Lower leg skin (tissue), 3 donors: ENCODE measurements around the gene TOP1.

Source experiments
- POLR2A ChIP-seq, 2 donors: fragments of 450-650 bp; IDR thresholded peaks; one replicate each; pipeline ENCODE4 v1.6.1; 2016 to 2017; ENCODE audit warnings: antibody characterized with exemption in 2 of 2, mild to moderate bottlenecking in 1 of 2, moderate library complexity in 1 of 2
- TF ChIP-seq, protein P1 (sequence below), 3 donors: fragments of 450-650 bp; IDR thresholded peaks; one replicate each; pipeline ENCODE4 v1.5.1; 2016; ENCODE audit warnings: antibody characterized with exemption in 3 of 3, mild to moderate bottlenecking in 3 of 3, moderate library complexity in 2 of 3

DNA sequence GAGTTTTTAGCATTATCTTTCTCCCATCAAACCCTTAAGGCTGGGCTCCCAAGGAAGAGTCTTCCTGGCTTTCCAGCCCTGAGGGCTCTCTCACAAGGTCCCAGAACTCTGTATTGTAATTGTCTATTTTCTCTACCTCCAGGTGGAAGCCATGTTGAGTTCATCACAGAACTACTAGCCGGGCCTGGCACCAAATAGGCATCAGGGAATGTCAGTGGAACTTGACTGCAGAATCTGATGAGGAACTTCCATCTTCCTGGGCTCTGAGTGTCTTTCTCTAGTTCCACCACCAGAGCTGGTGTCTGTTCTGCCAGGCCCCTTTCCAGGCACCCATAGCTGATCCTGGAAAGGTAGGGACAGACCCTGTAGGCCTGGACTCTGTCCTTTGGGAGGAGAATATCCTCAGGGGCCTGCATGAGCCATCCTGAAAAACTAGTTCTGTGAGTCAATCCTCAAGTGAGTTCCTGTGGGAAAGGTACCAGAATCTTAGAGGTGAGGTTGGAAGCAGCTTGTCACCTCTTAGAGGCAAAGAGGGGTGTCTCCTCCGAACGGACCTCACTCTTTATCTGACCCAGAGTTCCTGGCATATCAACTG lies 11.1 kb upstream of the TOP1 start:
- TF ChIP-seq, protein P1, sequence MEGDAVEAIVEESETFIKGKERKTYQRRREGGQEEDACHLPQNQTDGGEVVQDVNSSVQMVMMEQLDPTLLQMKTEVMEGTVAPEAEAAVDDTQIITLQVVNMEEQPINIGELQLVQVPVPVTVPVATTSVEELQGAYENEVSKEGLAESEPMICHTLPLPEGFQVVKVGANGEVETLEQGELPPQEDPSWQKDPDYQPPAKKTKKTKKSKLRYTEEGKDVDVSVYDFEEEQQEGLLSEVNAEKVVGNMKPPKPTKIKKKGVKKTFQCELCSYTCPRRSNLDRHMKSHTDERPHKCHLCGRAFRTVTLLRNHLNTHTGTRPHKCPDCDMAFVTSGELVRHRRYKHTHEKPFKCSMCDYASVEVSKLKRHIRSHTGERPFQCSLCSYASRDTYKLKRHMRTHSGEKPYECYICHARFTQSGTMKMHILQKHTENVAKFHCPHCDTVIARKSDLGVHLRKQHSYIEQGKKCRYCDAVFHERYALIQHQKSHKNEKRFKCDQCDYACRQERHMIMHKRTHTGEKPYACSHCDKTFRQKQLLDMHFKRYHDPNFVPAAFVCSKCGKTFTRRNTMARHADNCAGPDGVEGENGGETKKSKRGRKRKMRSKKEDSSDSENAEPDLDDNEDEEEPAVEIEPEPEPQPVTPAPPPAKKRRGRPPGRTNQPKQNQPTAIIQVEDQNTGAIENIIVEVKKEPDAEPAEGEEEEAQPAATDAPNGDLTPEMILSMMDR (IDR thresholded peaks at IDR 0.05), result no peak
- no peak for TF ChIP-seq POLR2A (IDR thresholded peaks at IDR 0.05)
